H9 (cell line): ENCODE data around the gene GSKIP. TPM values are rescaled to one million over a fixed set of nuclear protein-coding genes. Genes with fewer than 3 reads are reported as not detected.

Experiments used
- DNase-seq: peaks from one replicate; pipeline ENCODE4 v3.0.0-alpha.2; 2017
- H2AFZ ChIP-seq: one replicate; pipeline ENCODE4 v1.6.1; 2013; ENCODE audit warnings: mild to moderate bottlenecking, low read length, control low read depth, moderate library complexity
- H2AK5ac ChIP-seq: 2 replicates; pipeline ENCODE4 v1.6.1; 2013; ENCODE audit warnings: low read length, control low read depth, mixed read lengths; ENCODE audit not compliant: insufficient read length
- H2BK120ac ChIP-seq: one replicate; pipeline ENCODE4 v1.6.1; 2013; ENCODE audit warnings: low read depth, mild to moderate bottlenecking, low read length, control low read depth, inconsistent platforms; ENCODE audit not compliant: poor library complexity, severe bottlenecking
- H2BK12ac ChIP-seq: 2 replicates; pipeline ENCODE4 v1.6.1; 2013; ENCODE audit warnings: low read length, control low read depth, mixed read lengths, low read depth; ENCODE audit not compliant: insufficient read length
- H2BK15ac ChIP-seq: 2 replicates; pipeline ENCODE4 v1.6.1; 2013; ENCODE audit warnings: low read depth, low read length, control low read depth
- H2BK20ac ChIP-seq: one replicate; pipeline ENCODE4 v1.6.1; 2013; ENCODE audit warnings: low read depth, mild to moderate bottlenecking, low read length, control low read depth, inconsistent platforms; ENCODE audit not compliant: poor library complexity, severe bottlenecking
- H2BK5ac ChIP-seq: 2 replicates; pipeline ENCODE4 v1.6.1; 2013; ENCODE audit warnings: low read length, control low read depth, mixed read lengths; ENCODE audit not compliant: insufficient read length
- H3K14ac ChIP-seq: 2 replicates; pipeline ENCODE4 v1.6.1; 2013; ENCODE audit warnings: low read length, control low read depth; ENCODE audit not compliant: insufficient read depth
- H3K18ac ChIP-seq: 2 replicates; pipeline ENCODE4 v1.6.1; 2013; ENCODE audit warnings: low read depth, mild to moderate bottlenecking, mixed read lengths, low read length, control low read depth; ENCODE audit not compliant: insufficient read length
- H3K23ac ChIP-seq: 2 replicates; pipeline ENCODE4 v1.6.1; 2013; ENCODE audit warnings: low read length, control low read depth, mixed read lengths, low read depth; ENCODE audit not compliant: insufficient read length
- H3K23me2 ChIP-seq: 2 replicates; pipeline ENCODE4 v1.6.1; 2013; ENCODE audit warnings: low read depth, mild to moderate bottlenecking, mixed read lengths, low read length, control low read depth; ENCODE audit not compliant: insufficient read length, poor library complexity, severe bottlenecking
- H3K27ac ChIP-seq: 2 replicates; pipeline ENCODE4 v1.5.1; 2013; ENCODE audit warnings: low read length, control low read depth, mixed read lengths, low read depth; ENCODE audit not compliant: insufficient read length
- H3K27me3 ChIP-seq: 2 replicates; pipeline ENCODE4 v1.6.1; 2013; ENCODE audit warnings: low read length, control low read depth, inconsistent platforms; ENCODE audit not compliant: insufficient read depth
- H3K4ac ChIP-seq: 2 replicates; pipeline ENCODE4 v1.6.1; 2013; ENCODE audit warnings: low read depth, mild to moderate bottlenecking, control low read depth, inconsistent platforms, low read length, moderate library complexity
- H3K4me1 ChIP-seq: 2 replicates; pipeline ENCODE4 v1.6.1; 2013; ENCODE audit warnings: low read length, control low read depth, inconsistent platforms; ENCODE audit not compliant: insufficient read depth
- H3K4me2 ChIP-seq: 2 replicates; pipeline ENCODE4 v1.6.1; 2013; ENCODE audit warnings: low read length, control low read depth, mixed read lengths; ENCODE audit not compliant: insufficient read length, insufficient read depth
- H3K56ac ChIP-seq: 2 replicates; pipeline ENCODE4 v1.6.1; 2013; ENCODE audit warnings: low read depth, mild to moderate bottlenecking, mixed read lengths, low read length, control low read depth; ENCODE audit not compliant: insufficient read length
- H3K79me1 ChIP-seq: 2 replicates; pipeline ENCODE4 v1.6.1; 2013; ENCODE audit warnings: low read depth, mild to moderate bottlenecking, moderate library complexity, low read length, control low read depth, inconsistent platforms; ENCODE audit not compliant: insufficient read depth, poor library complexity, severe bottlenecking
- H3K79me2 ChIP-seq: 2 replicates; pipeline ENCODE4 v1.6.1; 2013; ENCODE audit warnings: low read length, control low read depth, inconsistent platforms; ENCODE audit not compliant: insufficient read depth
- H3K9ac ChIP-seq: 2 replicates; pipeline ENCODE4 v1.6.1; 2013; ENCODE audit warnings: low read length, control low read depth, mixed read lengths; ENCODE audit not compliant: insufficient read length; ENCODE audit errors: extremely low read depth
- H3K9me3 ChIP-seq: one replicate; pipeline ENCODE4 v1.6.1; 2013; ENCODE audit warnings: low read depth, low read length, inconsistent platforms; ENCODE audit not compliant: control insufficient read depth
- H3T11ph ChIP-seq: one replicate; pipeline ENCODE4 v1.6.1; 2013; ENCODE audit warnings: mild to moderate bottlenecking, low read length, control low read depth, inconsistent platforms
- H4K20me1 ChIP-seq: one replicate; pipeline ENCODE4 v1.6.1; 2013; ENCODE audit not compliant: control insufficient read depth, insufficient read length, insufficient read depth
- H4K5ac ChIP-seq: 2 replicates; pipeline ENCODE4 v1.6.1; 2013; ENCODE audit warnings: low read depth, mild to moderate bottlenecking, mixed read lengths, low read length, control low read depth; ENCODE audit not compliant: insufficient read length
- H4K8ac ChIP-seq: replicated peaks from 2 replicates; pipeline ENCODE4 v1.6.1; 2013; ENCODE audit warnings: low read length, control low read depth, mixed read lengths, low read depth; ENCODE audit not compliant: insufficient read length
- H4K91ac ChIP-seq: 2 replicates; pipeline ENCODE4 v1.6.1; 2013; ENCODE audit warnings: low read depth, mild to moderate bottlenecking, moderate library complexity, mixed read lengths, low read length, control low read depth; ENCODE audit not compliant: insufficient read length
- H3K27ac Mint-ChIP-seq, 3 experiments: 2 replicates in 2 of 3; 3 replicates in 1 of 3; pipeline ENCODE4 v1.8.0; 2020 to 2021; ENCODE audit warnings: mixed read lengths in 3 of 3, mild to moderate bottlenecking in 1 of 3, moderate library complexity in 1 of 3
- H3K27me3 Mint-ChIP-seq: 2 replicates; pipeline ENCODE4 v1.8.0; 2021; ENCODE audit warnings: low read depth, mild to moderate bottlenecking, moderate library complexity, mixed read lengths
- H3K36me3 Mint-ChIP-seq, 3 experiments: 2 replicates in 2 of 3; 3 replicates in 1 of 3; pipeline ENCODE4 v1.8.0; 2020 to 2021; ENCODE audit warnings: low read depth in 3 of 3, mixed read lengths in 3 of 3; ENCODE audit not compliant: insufficient read depth in 1 of 3
- H3K4me1 Mint-ChIP-seq, 2 experiments: 2 replicates each; pipeline ENCODE4 v1.8.0; 2020; ENCODE audit warnings: mixed read lengths in 2 of 2
- H3K4me3 Mint-ChIP-seq, 2 experiments: 2 replicates in 1 of 2; 3 replicates in 1 of 2; pipeline ENCODE4 v1.8.0; 2020 to 2021; ENCODE audit warnings: mild to moderate bottlenecking in 2 of 2, mixed read lengths in 2 of 2, moderate library complexity in 1 of 2
- H3K9me3 Mint-ChIP-seq, 2 experiments: 2 replicates in 1 of 2; 3 replicates in 1 of 2; pipeline ENCODE4 v1.8.0; 2020; ENCODE audit warnings: mild to moderate bottlenecking in 2 of 2, mixed read lengths in 2 of 2, moderate library complexity in 1 of 2
- WGBS: extraction: QIAGEN DNeasy Blood & Tissue Kit; methylation state at CpG from one replicate; pipeline ENCODE4 v1.1.7; 2013; ENCODE audit warnings: missing lambda C conversion rate, low lambda C conversion rate, mixed read lengths; ENCODE audit not compliant: insufficient read length; ENCODE audit errors: extremely low coverage; 5-methylcytosine and 5-hydroxymethylcytosine counted together
- long read RNA-seq: library from polyadenylated mRNA; unstranded; transcript quantifications from one replicate; pipeline ENCODE4 v2.0.0, GENCODE V29; 2020
- total RNA-seq: library from RNA; stranded (reverse); gene quantifications from 2 replicates; pipeline ENCODE4 v1.2.1, GENCODE V29; 2021
- TF ChIP-seq, protein P1 (sequence below): fragments of 200-600 bp; sonication (generic); conservative IDR thresholded peaks from 3 replicates; pipeline ENCODE4 v1.8.0; 2021; ENCODE audit warnings: antibody characterized with exemption, mild to moderate bottlenecking

GSKIP gene, protein sequence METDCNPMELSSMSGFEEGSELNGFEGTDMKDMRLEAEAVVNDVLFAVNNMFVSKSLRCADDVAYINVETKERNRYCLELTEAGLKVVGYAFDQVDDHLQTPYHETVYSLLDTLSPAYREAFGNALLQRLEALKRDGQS
- 28.6 and 34.0 TPM in 2 replicates for total RNA-seq
- long read RNA-seq, transcript GSKIP-205 (4 exons, 2,218 nt), result major isoform, 130 of 143 reads
- long read RNA-seq, partial matches to known transcripts, result 9 of 143 reads
- long read RNA-seq, other reads (novel, unspliced or antisense), result 3 of 143 reads

DNA sequence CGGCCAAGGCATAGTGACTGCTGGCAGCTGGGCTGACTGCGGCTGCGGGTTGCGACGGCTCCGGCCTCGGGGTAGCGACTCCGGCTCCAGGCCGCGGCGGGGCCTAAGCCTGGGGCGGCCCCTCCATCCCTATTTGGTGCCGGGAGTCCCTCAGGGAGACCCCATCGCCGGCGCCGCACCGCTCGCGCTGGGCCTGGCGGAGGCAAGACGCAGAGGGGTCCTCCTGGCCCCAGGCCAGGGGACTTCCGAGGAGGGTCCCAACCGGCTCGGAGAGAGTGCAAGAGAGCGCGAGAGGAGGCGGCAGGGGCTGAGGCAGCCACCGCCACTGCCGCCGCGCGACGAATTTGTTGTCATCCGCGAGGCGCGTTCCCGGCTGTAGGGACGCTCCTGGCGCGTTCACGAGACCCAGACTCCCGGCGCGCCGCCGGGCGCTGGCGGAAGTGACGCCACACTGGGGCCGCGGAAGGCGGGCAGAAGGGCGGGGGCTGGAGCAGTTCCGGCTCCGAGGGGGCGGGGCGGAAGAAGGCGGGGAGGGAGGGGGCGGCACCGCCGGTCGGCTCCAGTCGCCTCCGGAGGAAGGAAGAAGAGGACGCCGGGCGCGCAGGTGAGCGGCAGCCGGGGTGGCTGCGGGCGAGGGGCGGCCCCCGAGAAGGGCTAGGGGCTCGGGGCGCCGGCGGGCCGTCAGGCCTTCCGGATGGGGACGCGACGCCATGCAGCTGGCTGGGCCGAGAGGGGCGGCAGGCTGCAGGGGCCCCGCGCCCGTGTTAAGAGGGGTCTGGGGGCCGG, at the start of gene GSKIP, which contains the start of gene ATG2B:
GSKIP (plus strand) TSS at position 562 of the 786 bp plus-strand sequence. CDS start 18,722 bp downstream, outside the sequence.
ATG2B (minus strand) TSS at position 377 of the 786 bp plus-strand sequence; CDS start at position 12, 365 bp downstream.
- Mint-ChIP-seq H3K4me1 (peaks cover 35 to 44% of the 10 kb centered on the region in 2 experiments), H3K36me3 (peaks cover 2 to 6% (median 2%) of the 10 kb centered on the region in 3 experiments; a peak in 6 of 7 replicates), H3K27ac (peak within 1 kb of the TSS; percentile 21 to 87 (median 44); a peak in 4 of 7 replicates), H3K9me3 (no peaks in the 10 kb centered on the region), H3K4me3 (peak within 1 kb of the TSS; percentile 79 to 91), H3K27me3 (no peaks in the 10 kb centered on the region)
- TF ChIP-seq, protein P1, sequence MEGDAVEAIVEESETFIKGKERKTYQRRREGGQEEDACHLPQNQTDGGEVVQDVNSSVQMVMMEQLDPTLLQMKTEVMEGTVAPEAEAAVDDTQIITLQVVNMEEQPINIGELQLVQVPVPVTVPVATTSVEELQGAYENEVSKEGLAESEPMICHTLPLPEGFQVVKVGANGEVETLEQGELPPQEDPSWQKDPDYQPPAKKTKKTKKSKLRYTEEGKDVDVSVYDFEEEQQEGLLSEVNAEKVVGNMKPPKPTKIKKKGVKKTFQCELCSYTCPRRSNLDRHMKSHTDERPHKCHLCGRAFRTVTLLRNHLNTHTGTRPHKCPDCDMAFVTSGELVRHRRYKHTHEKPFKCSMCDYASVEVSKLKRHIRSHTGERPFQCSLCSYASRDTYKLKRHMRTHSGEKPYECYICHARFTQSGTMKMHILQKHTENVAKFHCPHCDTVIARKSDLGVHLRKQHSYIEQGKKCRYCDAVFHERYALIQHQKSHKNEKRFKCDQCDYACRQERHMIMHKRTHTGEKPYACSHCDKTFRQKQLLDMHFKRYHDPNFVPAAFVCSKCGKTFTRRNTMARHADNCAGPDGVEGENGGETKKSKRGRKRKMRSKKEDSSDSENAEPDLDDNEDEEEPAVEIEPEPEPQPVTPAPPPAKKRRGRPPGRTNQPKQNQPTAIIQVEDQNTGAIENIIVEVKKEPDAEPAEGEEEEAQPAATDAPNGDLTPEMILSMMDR, result no peak
- WGBS, result no CpG with 5 or more reads among the region's 92 CpGs
- no peak within 1 kb of the TSS for H3K27ac ChIP-seq
- no peak within 1 kb of the TSS for H4K8ac ChIP-seq
- peak within 1 kb of the TSS; percentile 13 for H3K18ac ChIP-seq
- H3K9ac ChIP-seq, result peak within 1 kb of the TSS; percentile 87
- H2BK15ac ChIP-seq, result no peak within 1 kb of the TSS
- H3K27me3 ChIP-seq, result no peaks in the 10 kb centered on the region
- no peak within 1 kb of the TSS for H2AFZ ChIP-seq
- H3T11ph ChIP-seq, result no peak within 1 kb of the TSS
- peaks cover 7% of the 10 kb centered on the region for H3K79me1 ChIP-seq
- H2BK120ac ChIP-seq, result no peak within 1 kb of the TSS
- no peak within 1 kb of the TSS for H2BK20ac ChIP-seq
- peaks cover 15% of the 10 kb centered on the region; the same call in 1 of the 2 replicates for H3K79me2 ChIP-seq
- no peak within 1 kb of the TSS for H2BK12ac ChIP-seq
- no peak within 1 kb of the TSS for H2BK5ac ChIP-seq
- no peaks in the 10 kb centered on the region for H3K9me3 ChIP-seq
- peak within 1 kb of the TSS; percentile 97 for H3K4me2 ChIP-seq
- H2AK5ac ChIP-seq, result no peak within 1 kb of the TSS
- no peak within 1 kb of the TSS for H4K91ac ChIP-seq
- H4K5ac ChIP-seq, result no peak within 1 kb of the TSS
- no peaks in the 10 kb centered on the region for H4K20me1 ChIP-seq
- H3K14ac ChIP-seq, result peak within 1 kb of the TSS; percentile 24; the same call in 1 of the 2 replicates
- H3K23ac ChIP-seq, result no peak within 1 kb of the TSS
- peaks cover 2% of the 10 kb centered on the region; the same call in 1 of the 2 replicates for H3K4me1 ChIP-seq
- no peak within 1 kb of the TSS for H3K56ac ChIP-seq
- DNase-seq, result peak; percentile 93
- no peak within 1 kb of the TSS for H3K4ac ChIP-seq
- peaks cover 15% of the 10 kb centered on the region for H3K23me2 ChIP-seq
